KMS-11 (cell line): Measurements from ENCODE around the gene PRICKLE2.

Experiments
- H2AFZ ChIP-seq: fragments of 200-600 bp; sonication (generic); 2 replicates; pipeline ENCODE4 v1.6.1; 2016; ENCODE audit warnings: antibody characterized with exemption, mixed run types, low read depth
- H3K27ac ChIP-seq: fragments of 200-600 bp; sonication (generic); 2 replicates; pipeline ENCODE4 v1.6.1; 2016; ENCODE audit warnings: mild to moderate bottlenecking, mixed run types
- H3K27me3 ChIP-seq: fragments of 200-600 bp; sonication (generic); 2 replicates; pipeline ENCODE4 v1.6.1; 2017; ENCODE audit warnings: mild to moderate bottlenecking, low read depth, mixed run types, moderate library complexity; ENCODE audit not compliant: insufficient read depth
- H3K36me3 ChIP-seq: fragments of 200-600 bp; sonication (generic); 2 replicates; pipeline ENCODE4 v1.6.1; 2017; ENCODE audit warnings: mild to moderate bottlenecking, mixed run types; ENCODE audit not compliant: insufficient read depth
- H3K4me1 ChIP-seq: fragments of 200-600 bp; sonication (generic); 2 replicates; pipeline ENCODE4 v1.6.1; 2016; ENCODE audit warnings: mild to moderate bottlenecking, low read depth, mixed run types; ENCODE audit not compliant: poor library complexity, severe bottlenecking
- H3K4me2 ChIP-seq: fragments of 200-600 bp; sonication (generic); 2 replicates; pipeline ENCODE4 v1.7.0; 2016; ENCODE audit warnings: mild to moderate bottlenecking, mixed run types
- H3K4me3 ChIP-seq: fragments of 200-600 bp; sonication (generic); IDR thresholded peaks from 2 replicates; pipeline ENCODE4 v1.6.1; 2017; ENCODE audit warnings: low read depth, low read length, mixed read lengths; ENCODE audit not compliant: insufficient read depth
- H3K79me2 ChIP-seq: fragments of 200-600 bp; sonication (generic); 2 replicates; pipeline ENCODE4 v1.6.1; 2016; ENCODE audit warnings: low read depth, mixed run types; ENCODE audit not compliant: insufficient read depth
- H3K9ac ChIP-seq: fragments of 200-600 bp; sonication (generic); 2 replicates; pipeline ENCODE4 v1.6.1; 2016; ENCODE audit warnings: mild to moderate bottlenecking, mixed run types
- H4K20me1 ChIP-seq: fragments of 200-600 bp; sonication (generic); 2 replicates; pipeline ENCODE4 v1.6.1; 2016; ENCODE audit warnings: mild to moderate bottlenecking, mixed run types; ENCODE audit not compliant: insufficient read depth
- TF ChIP-seq, protein P1 (sequence below): fragments of 200-600 bp; sonication (generic); conservative IDR thresholded peaks from 2 replicates; pipeline ENCODE4 v1.6.1; 2017; ENCODE audit warnings: low read depth, mild to moderate bottlenecking, antibody characterized with exemption, low read length, moderate library complexity, mixed read lengths

Gene PRICKLE2

DNA sequence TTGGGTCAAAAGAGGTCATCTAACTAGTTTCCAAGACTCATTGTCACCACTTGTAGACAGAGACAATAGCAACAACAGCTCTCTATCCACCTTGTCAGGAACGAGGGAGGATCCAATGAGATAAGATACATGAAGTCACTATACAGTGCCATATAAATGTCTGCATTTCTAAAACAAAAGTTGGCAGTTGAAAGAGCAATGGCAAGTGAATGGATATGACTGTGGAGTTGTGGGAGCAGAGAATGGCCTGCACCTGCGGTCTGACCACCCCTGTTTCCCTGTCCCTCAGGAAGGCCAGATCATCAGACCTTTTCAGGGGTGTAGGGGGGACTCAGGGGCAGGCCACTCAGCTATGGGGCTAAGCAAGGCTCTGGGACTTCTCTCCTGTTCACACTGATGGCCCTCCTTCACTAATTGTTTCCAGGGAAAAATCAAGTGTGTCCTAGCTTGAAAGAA is 161.3 kb downstream of the PRICKLE2 start:
- Histone ChIP-seq H3K36me3 (no peaks in the 10 kb centered on the region), H3K27ac (no peak overlapping the region), H3K9ac (no peak overlapping the region), H3K4me2 (no peak overlapping the region), H3K27me3 (no peaks in the 10 kb centered on the region), H2AFZ (no peak overlapping the region), H3K4me3 (no peak overlapping the region), H4K20me1 (no peaks in the 10 kb centered on the region), H3K79me2 (no peaks in the 10 kb centered on the region), H3K4me1 (no peaks in the 10 kb centered on the region)
- TF ChIP-seq, protein P1, sequence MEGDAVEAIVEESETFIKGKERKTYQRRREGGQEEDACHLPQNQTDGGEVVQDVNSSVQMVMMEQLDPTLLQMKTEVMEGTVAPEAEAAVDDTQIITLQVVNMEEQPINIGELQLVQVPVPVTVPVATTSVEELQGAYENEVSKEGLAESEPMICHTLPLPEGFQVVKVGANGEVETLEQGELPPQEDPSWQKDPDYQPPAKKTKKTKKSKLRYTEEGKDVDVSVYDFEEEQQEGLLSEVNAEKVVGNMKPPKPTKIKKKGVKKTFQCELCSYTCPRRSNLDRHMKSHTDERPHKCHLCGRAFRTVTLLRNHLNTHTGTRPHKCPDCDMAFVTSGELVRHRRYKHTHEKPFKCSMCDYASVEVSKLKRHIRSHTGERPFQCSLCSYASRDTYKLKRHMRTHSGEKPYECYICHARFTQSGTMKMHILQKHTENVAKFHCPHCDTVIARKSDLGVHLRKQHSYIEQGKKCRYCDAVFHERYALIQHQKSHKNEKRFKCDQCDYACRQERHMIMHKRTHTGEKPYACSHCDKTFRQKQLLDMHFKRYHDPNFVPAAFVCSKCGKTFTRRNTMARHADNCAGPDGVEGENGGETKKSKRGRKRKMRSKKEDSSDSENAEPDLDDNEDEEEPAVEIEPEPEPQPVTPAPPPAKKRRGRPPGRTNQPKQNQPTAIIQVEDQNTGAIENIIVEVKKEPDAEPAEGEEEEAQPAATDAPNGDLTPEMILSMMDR = no peak

DNA sequence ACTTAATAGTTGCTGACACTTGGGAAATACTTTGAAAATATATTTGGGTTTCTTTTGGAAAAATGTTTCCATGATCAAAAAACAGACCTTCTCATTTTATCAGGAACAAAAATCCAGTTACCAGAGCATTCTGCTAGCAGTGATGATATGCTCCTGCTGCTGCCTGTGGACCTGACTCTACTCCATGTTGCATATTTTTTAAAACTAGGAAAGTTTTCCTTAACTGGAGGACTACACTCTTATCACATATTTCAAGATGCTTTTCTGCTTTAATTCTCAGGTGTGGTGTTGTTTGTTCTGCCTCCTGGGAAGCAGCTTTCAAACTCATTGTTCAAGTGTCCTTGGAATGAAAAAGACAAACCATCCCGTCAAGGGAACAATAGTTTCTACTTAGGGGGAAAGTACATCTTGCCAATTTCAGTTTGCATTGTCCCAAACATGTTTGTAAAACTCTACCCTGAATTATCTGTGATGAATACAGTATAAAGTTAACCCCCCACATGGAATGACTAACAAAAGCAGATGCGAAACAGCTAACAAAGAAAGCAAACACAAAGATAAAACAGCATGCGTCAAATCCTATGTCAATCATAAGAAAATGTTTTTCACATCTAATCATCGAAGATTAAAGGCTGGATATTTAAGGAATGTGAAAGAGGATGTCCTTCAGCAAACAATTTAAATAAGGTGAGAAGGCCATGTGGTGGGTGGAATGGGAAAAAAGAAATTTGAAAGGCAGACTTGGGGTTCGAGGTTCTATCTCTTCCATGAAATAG is 161.9 kb downstream of the PRICKLE2 start:
- H2AFZ ChIP-seq = no peak overlapping the region

DNA sequence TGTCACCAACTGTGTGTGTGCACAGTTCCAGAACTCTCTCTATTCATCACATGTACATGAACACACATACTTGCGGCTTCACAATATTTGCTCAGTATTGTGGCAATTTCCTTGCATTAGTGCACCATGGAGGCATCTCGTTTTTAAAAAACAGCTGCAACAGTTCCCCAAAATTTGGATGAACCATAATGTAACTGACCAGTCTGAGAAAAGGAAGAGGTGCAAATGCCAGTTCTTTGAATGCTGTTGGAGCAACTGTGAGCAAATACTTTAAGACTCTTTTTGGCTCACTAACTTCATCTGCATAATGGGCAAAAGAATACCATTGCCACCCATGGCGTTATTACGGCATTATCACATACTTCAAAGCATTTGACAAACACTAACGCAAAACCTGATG is 163.6 kb downstream of the PRICKLE2 start:
- no peaks in the 10 kb centered on the region for H3K79me2 ChIP-seq
- TF ChIP-seq, protein P1 = no peak
- H3K4me2 ChIP-seq = no peak overlapping the region
- no peaks in the 10 kb centered on the region for H3K4me1 ChIP-seq
- no peak overlapping the region for H3K4me3 ChIP-seq
- no peak overlapping the region for H3K9ac ChIP-seq
- no peaks in the 10 kb centered on the region for H3K36me3 ChIP-seq
- H3K27ac ChIP-seq = no peak overlapping the region
- H3K27me3 ChIP-seq = no peaks in the 10 kb centered on the region
- no peak overlapping the region for H2AFZ ChIP-seq
- H4K20me1 ChIP-seq = no peaks in the 10 kb centered on the region

More for the DNA sequence above, 161.9 kb downstream of the PRICKLE2 start:
- H3K4me2 ChIP-seq = no peak overlapping the region
- no peaks in the 10 kb centered on the region for H3K36me3 ChIP-seq
- H3K27ac ChIP-seq = no peak overlapping the region
- H3K4me1 ChIP-seq = no peaks in the 10 kb centered on the region
- TF ChIP-seq, protein P1 = no peak
- H3K9ac ChIP-seq = no peak overlapping the region
- H3K27me3 ChIP-seq = no peaks in the 10 kb centered on the region
- H3K79me2 ChIP-seq = no peaks in the 10 kb centered on the region
- H3K4me3 ChIP-seq = no peak overlapping the region
- no peaks in the 10 kb centered on the region for H4K20me1 ChIP-seq

DNA sequence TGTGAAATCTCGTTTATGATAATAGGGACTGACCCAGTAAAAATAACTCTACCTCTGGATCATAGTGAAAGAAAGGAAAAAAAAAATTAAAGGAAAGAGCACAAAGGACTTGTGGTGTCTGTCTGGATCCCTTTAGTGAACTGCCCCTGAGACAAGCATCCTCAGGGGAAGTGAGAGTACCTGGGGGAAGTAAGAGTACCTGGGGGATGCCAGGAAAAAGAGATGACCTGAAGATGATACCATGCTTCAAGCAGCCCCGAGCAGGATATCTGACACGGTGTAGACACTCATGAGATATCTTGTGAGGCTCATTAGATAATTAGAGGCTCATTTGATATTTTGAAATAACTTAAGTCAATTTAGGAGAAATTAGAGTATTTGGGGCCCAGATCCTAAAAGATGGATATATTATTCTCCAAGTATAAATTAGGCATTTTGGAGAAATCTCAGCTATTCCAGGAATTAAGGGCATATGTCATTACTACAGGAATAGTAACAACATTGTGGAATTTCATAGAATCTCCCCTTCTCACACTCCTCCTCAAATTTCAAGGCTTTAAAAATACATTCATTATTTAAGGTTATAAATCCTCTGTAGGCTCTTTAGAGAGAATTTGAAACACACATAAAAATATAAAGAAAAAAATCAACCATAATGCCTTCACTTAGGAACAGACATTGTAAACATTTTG is 165.6 kb downstream of the PRICKLE2 start:
- H3K4me1 ChIP-seq = no peaks in the 10 kb centered on the region
- no peak overlapping the region for H3K4me3 ChIP-seq
- no peak overlapping the region for H2AFZ ChIP-seq
- TF ChIP-seq, protein P1 = no peak
- H3K4me2 ChIP-seq = no peak overlapping the region
- H3K79me2 ChIP-seq = no peaks in the 10 kb centered on the region
- H4K20me1 ChIP-seq = no peaks in the 10 kb centered on the region
- no peaks in the 10 kb centered on the region for H3K36me3 ChIP-seq
- no peak overlapping the region for H3K27ac ChIP-seq
- no peaks in the 10 kb centered on the region for H3K27me3 ChIP-seq
- H3K9ac ChIP-seq = no peak overlapping the region
